SU-DHL-6 (cell line): Measurements from ENCODE around the gene ZBTB16.

Source experiments
- H2AFZ ChIP-seq: fragments of 200-600 bp; sonication (generic); 2 replicates; pipeline ENCODE4 v1.6.1; 2014; ENCODE audit warnings: low read depth, mild to moderate bottlenecking, moderate library complexity, mixed read lengths, antibody characterized with exemption, low read length; ENCODE audit not compliant: severe bottlenecking
- H3F3A ChIP-seq: fragments of 200-600 bp; shearing (Covaris generic); 2 replicates; pipeline ENCODE4 v1.6.0; 2016; ENCODE audit warnings: antibody characterized with exemption, mild to moderate bottlenecking; ENCODE audit not compliant: insufficient read depth
- H3K27ac ChIP-seq: fragments of 200-600 bp; sonication (generic); 2 replicates; pipeline ENCODE4 v1.5.1; 2016; ENCODE audit warnings: low read depth, mild to moderate bottlenecking, low read length, moderate library complexity, mixed read lengths
- H3K27me3 ChIP-seq: fragments of 200-600 bp; sonication (generic), shearing (Covaris generic); 2 replicates; pipeline ENCODE4 v1.6.0; 2014; ENCODE audit warnings: mild to moderate bottlenecking, low read length
- H3K36me3 ChIP-seq: fragments of 200-600 bp; sonication (generic); 2 replicates; pipeline ENCODE4 v1.6.1; 2014; ENCODE audit warnings: mild to moderate bottlenecking, low read length, mixed read lengths
- H3K4me2 ChIP-seq: fragments of 300-600, 200-600 bp; shearing (Covaris generic), sonication (generic); 2 replicates; pipeline ENCODE4 v1.6.0; 2014; ENCODE audit warnings: low read length, low read depth, mild to moderate bottlenecking; ENCODE audit not compliant: poor library complexity, severe bottlenecking
- H3K4me3 ChIP-seq: fragments of 200-600 bp; sonication (generic); 2 replicates; pipeline ENCODE4 v1.5.1; 2014; ENCODE audit warnings: antibody characterized with exemption, low read length, mild to moderate bottlenecking, mixed read lengths; ENCODE audit not compliant: insufficient read depth, poor library complexity, severe bottlenecking
- H3K79me2 ChIP-seq: fragments of 200-600 bp; sonication (generic); 2 replicates; pipeline ENCODE4 v1.6.1; 2014; ENCODE audit warnings: mild to moderate bottlenecking, low read length, moderate library complexity; ENCODE audit not compliant: insufficient read depth
- H3K9ac ChIP-seq: fragments of 200-600 bp; sonication (generic); 2 replicates; pipeline ENCODE4 v1.7.0; 2014; ENCODE audit warnings: mild to moderate bottlenecking, low read length
- H3K9me2 ChIP-seq: fragments of 200-600 bp; sonication (generic); replicated peaks from 2 replicates; pipeline ENCODE4 v1.6.1; 2014; ENCODE audit warnings: low read length; ENCODE audit not compliant: insufficient read depth
- H3K9me3 ChIP-seq: fragments of 200-600 bp; sonication (generic); 2 replicates; pipeline ENCODE4 v1.6.1; 2014; ENCODE audit warnings: low read length, mixed read lengths; ENCODE audit not compliant: insufficient read depth
- H4K20me1 ChIP-seq: fragments of 200-600 bp; sonication (generic); 2 replicates; pipeline ENCODE4 v1.6.1; 2014; ENCODE audit warnings: low read depth, mild to moderate bottlenecking, antibody characterized with exemption, low read length, moderate library complexity, mixed read lengths
- EZH2phosphoT487 ChIP-seq: fragments of 200-600 bp; sonication (generic), shearing (Covaris generic); conservative IDR thresholded peaks from 2 replicates; pipeline ENCODE4 v1.6.1; 2018; ENCODE audit warnings: mild to moderate bottlenecking, antibody characterized with exemption, low read length, moderate library complexity, mixed read lengths
- TF ChIP-seq, protein P1 (sequence below): fragments of 200-600 bp; sonication (generic); IDR thresholded peaks from one replicate; pipeline ENCODE4 v1.5.1; 2017; ENCODE audit warnings: antibody characterized with exemption, mild to moderate bottlenecking, low read length, moderate library complexity; ENCODE audit not compliant: insufficient read depth, poor library complexity, severe bottlenecking

ZBTB16 gene

DNA sequence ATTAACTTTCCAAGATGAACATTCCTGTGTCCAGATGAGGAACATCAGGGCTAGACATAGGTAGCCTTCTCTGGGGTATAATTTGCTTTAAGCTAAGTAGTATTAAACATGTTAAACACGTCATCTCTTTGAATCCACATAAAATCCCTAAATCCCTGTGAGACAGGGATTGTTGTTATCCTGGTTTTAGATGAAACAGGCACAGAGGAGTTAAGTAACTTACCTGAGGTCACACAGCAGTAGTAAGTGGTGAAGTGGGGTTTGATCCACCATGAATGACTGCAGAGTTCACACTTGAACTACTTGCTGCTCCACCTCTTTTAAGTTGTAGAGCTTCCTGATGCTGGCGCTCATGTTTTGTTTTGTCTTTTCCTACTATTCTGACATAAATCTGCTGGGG lies 154.1 kb downstream of the ZBTB16 start:
- no peaks in the 10 kb centered on the region for H3K9me3 ChIP-seq
- H4K20me1 ChIP-seq, result no peaks in the 10 kb centered on the region
- H3K4me3 ChIP-seq, result no peak overlapping the region
- H3K4me2 ChIP-seq, result no peak overlapping the region
- H2AFZ ChIP-seq, result no peak overlapping the region
- TF ChIP-seq, protein P1, sequence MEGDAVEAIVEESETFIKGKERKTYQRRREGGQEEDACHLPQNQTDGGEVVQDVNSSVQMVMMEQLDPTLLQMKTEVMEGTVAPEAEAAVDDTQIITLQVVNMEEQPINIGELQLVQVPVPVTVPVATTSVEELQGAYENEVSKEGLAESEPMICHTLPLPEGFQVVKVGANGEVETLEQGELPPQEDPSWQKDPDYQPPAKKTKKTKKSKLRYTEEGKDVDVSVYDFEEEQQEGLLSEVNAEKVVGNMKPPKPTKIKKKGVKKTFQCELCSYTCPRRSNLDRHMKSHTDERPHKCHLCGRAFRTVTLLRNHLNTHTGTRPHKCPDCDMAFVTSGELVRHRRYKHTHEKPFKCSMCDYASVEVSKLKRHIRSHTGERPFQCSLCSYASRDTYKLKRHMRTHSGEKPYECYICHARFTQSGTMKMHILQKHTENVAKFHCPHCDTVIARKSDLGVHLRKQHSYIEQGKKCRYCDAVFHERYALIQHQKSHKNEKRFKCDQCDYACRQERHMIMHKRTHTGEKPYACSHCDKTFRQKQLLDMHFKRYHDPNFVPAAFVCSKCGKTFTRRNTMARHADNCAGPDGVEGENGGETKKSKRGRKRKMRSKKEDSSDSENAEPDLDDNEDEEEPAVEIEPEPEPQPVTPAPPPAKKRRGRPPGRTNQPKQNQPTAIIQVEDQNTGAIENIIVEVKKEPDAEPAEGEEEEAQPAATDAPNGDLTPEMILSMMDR, result no peak
- no peak for TF ChIP-seq EZH2phosphoT487
- no peaks in the 10 kb centered on the region for H3K9me2 ChIP-seq
- H3K79me2 ChIP-seq, result no peaks in the 10 kb centered on the region
- no peaks in the 10 kb centered on the region for H3K36me3 ChIP-seq
- no peak overlapping the region for H3K9ac ChIP-seq
- H3F3A ChIP-seq, result no peaks in the 10 kb centered on the region
- no peaks in the 10 kb centered on the region for H3K27me3 ChIP-seq
- no peak overlapping the region for H3K27ac ChIP-seq

DNA sequence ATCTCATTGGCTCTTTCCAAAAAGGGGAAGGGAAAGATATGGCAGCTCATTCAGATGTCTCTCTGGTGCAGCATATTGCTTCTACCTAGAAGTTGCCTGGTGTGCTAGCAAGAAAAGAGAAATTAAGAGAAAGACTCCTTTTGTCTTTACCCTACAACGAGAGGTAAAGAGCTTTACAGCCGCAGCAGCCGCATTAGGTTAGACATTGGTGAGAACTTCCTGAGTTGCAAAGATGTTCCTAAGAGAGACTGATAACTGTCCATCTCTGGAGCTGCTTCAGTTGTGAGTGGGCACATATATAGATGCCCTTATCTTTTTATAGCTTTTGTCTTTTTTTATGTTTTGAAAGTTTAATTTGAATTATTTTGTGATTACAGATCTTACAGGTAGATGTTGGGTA lies 155.9 kb downstream of the ZBTB16 start:
- Histone ChIP-seq H3K36me3 (no peaks in the 10 kb centered on the region), H3K27ac (no peak overlapping the region), H3K79me2 (no peaks in the 10 kb centered on the region), H3K9ac (no peak overlapping the region), H3K9me2 (no peaks in the 10 kb centered on the region), H2AFZ (no peak overlapping the region), H3F3A (no peaks in the 10 kb centered on the region), H3K9me3 (no peaks in the 10 kb centered on the region), H3K27me3 (no peaks in the 10 kb centered on the region), H3K4me3 (no peak overlapping the region), H3K4me2 (no peak overlapping the region), H4K20me1 (no peaks in the 10 kb centered on the region)
- TF ChIP-seq, protein P1, result no peak
- TF ChIP-seq EZH2phosphoT487, result no peak

DNA sequence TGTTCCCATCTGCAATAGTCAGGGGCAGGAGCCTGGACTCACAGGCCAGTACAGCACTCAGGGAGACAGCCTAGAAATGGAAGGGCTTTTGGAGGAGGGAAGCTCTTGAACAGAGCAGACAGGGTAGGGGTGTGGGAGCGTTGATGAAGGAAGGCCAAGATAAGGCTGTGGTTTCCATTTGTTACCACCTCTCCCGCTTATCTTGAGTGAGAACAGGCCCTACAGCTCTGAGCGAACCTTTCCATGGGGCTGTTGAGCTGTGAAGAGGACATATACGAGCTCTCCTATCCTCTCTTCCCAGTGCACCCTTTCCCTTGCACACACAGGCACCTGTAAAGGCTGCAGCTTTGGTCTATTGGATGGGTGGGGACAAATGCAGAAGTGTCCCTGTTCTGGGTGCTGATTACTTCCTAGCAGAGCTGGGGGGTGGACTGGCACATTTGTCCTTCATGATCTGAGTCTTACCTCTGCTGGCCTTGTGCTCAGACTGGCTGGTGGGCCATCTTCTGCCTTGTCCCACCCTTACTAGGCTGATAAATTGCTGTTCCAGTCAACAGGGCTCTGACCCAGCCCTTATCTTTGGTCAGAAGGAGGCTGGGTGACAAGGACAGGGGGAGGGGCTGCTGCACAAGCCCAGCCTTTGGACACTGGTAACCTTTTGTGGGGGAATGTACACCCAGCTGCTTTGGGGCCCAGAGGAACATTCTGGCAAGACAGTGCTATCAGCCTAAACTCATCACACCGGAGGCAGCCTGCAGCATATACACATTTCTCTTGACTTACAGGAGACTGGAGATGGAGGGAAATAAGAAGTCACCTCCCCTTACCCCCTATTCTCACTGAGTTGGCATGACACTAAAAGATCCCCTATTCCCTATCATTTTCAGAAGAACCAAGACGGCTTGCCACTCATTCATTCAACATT lies 156.6 kb downstream of the ZBTB16 start:
- Histone ChIP-seq H3K4me3 (no peak overlapping the region), H3K27ac (no peak overlapping the region), H4K20me1 (no peaks in the 10 kb centered on the region), H3K9ac (no peak overlapping the region), H3F3A (no peaks in the 10 kb centered on the region), H3K9me3 (no peaks in the 10 kb centered on the region), H3K79me2 (no peaks in the 10 kb centered on the region), H3K36me3 (no peaks in the 10 kb centered on the region), H2AFZ (no peak overlapping the region), H3K27me3 (no peaks in the 10 kb centered on the region), H3K9me2 (no peaks in the 10 kb centered on the region), H3K4me2 (no peak overlapping the region)
- TF ChIP-seq, protein P1, result no peak
- no peak for TF ChIP-seq EZH2phosphoT487
